Endothelial cell of umbilical vein (primary cell): Measurements from ENCODE around the gene PTPN6. TPM values are rescaled to one million over a fixed set of nuclear protein-coding genes. Genes with fewer than 3 reads are reported as not detected.

ENCODE experiments used
- BruUV-seq: library from RNA; stranded (reverse); fragments of 400-500 nt; replicated peaks from 2 replicates; lab custom pipeline; 2021; lab: Mats Ljungman, UMichigan
- CTCF ChIA-PET: fragments of 300-600, 350-600 bp; sonication (Branson Sonifier 250); formaldehyde crosslinking; loops from one replicate; lab custom pipeline; 2021; ENCODE audit warnings: antibody characterized with exemption, inconsistent platforms; lab: Charles Lee
- POLR2A ChIA-PET: fragments of 300-600, 350-600 bp; sonication (Branson Sonifier 250); formaldehyde crosslinking; loops from one replicate; lab custom pipeline; 2021; ENCODE audit warnings: antibody characterized with exemption, inconsistent platforms; lab: Charles Lee
- DNase-seq: peaks from one replicate; pipeline ENCODE4 v3.0.0-alpha.2; 2011; ENCODE audit warnings: low read depth, low spot score
- FAIRE-seq: peaks from 2 replicates; lab custom pipeline; 2011; peaks lifted over from hg19 to GRCh38; lab: Jason Lieb, UNC
- H2AFZ ChIP-seq: 2 replicates; pipeline ENCODE4 v1.6.0; 2012; ENCODE audit warnings: low read depth, low read length, control low read depth, inconsistent platforms
- H3K27ac ChIP-seq: 2 replicates; pipeline ENCODE4 v1.5.1; 2011; ENCODE audit warnings: low read depth, mild to moderate bottlenecking, control low read depth, low read length, moderate library complexity; ENCODE audit not compliant: insufficient read depth
- H3K27me3 ChIP-seq, 2 experiments: 2 replicates each; pipeline versions ENCODE4 v1.6.0 to v1.6.1; 2011; ENCODE audit warnings: low read length in 2 of 2, mixed read lengths in 1 of 2; ENCODE audit not compliant: control insufficient read depth in 2 of 2, insufficient read depth in 2 of 2
- H3K36me3 ChIP-seq, 2 experiments: 2 replicates in 1 of 2; 3 replicates in 1 of 2; pipeline ENCODE4 v1.5.1; 2011; ENCODE audit warnings: low read length in 2 of 2, mild to moderate bottlenecking in 1 of 2, moderate library complexity in 1 of 2; ENCODE audit not compliant: control insufficient read depth in 2 of 2, insufficient read depth in 2 of 2; ENCODE audit errors: extremely low read depth in 1 of 2
- H3K4me1 ChIP-seq: 3 replicates; pipeline ENCODE4 v1.5.1; 2011; ENCODE audit warnings: mild to moderate bottlenecking, low read length; ENCODE audit not compliant: control insufficient read depth, insufficient read depth; ENCODE audit errors: extremely low read depth
- H3K4me2 ChIP-seq: 2 replicates; pipeline ENCODE4 v1.6.1; 2011; ENCODE audit warnings: low read length, control low read depth, mixed read lengths; ENCODE audit not compliant: insufficient read depth
- H3K4me3 ChIP-seq, 3 experiments: fragments of 200-600 bp in 1 of 3; sonication (generic), shearing (Covaris generic) in 1 of 3; replicated peaks in 1 of 3; 2 replicates each; pipeline ENCODE4 v1.5.1; 2011 to 2016; ENCODE audit warnings: control low read depth in 3 of 3, low read length in 3 of 3, mild to moderate bottlenecking in 2 of 3, inconsistent platforms in 1 of 3, low read depth in 1 of 3, moderate library complexity in 1 of 3; ENCODE audit not compliant: insufficient read depth in 1 of 3
- H3K79me2 ChIP-seq: 2 replicates; pipeline ENCODE4 v1.6.0; 2012; ENCODE audit warnings: low read length, inconsistent platforms; ENCODE audit not compliant: control insufficient read depth, insufficient read depth
- H3K9ac ChIP-seq: replicated peaks from 2 replicates; pipeline ENCODE3; 2011; ENCODE audit warnings: low read length, control low read depth; ENCODE audit not compliant: insufficient read depth; ENCODE audit errors: extremely low read depth
- H3K9me1 ChIP-seq: replicated peaks from 3 replicates; pipeline ENCODE4 v1.6.0; 2011; ENCODE audit warnings: mild to moderate bottlenecking, low read length; ENCODE audit not compliant: control insufficient read depth, insufficient read depth; ENCODE audit errors: extremely low read depth
- H3K9me3 ChIP-seq: replicated peaks from 2 replicates; pipeline ENCODE4 v1.5.1; 2012; ENCODE audit warnings: low read length, inconsistent platforms; ENCODE audit not compliant: control insufficient read depth, insufficient read depth
- H4K20me1 ChIP-seq: replicated peaks from 2 replicates; pipeline ENCODE3; 2011; ENCODE audit warnings: mild to moderate bottlenecking, low read length; ENCODE audit not compliant: control insufficient read depth, insufficient read depth; ENCODE audit errors: extremely low read depth
- EZH2 ChIP-seq: IDR thresholded peaks from 2 replicates; pipeline ENCODE4 v1.6.1; 2012; ENCODE audit warnings: borderline replicate concordance, low read depth, mild to moderate bottlenecking, moderate library complexity, low read length, inconsistent platforms; ENCODE audit not compliant: severe bottlenecking
- FOS ChIP-seq: IDR thresholded peaks from 2 replicates; pipeline ENCODE4 v1.6.1; 2011; ENCODE audit warnings: mild to moderate bottlenecking, low read length, moderate library complexity, borderline replicate concordance; ENCODE audit not compliant: insufficient read depth
- GATA2 ChIP-seq: IDR thresholded peaks from 2 replicates; pipeline ENCODE4 v1.7.0; 2011; ENCODE audit warnings: low read depth, mild to moderate bottlenecking, moderate library complexity, mixed read lengths, low read length; ENCODE audit not compliant: insufficient read length, insufficient read depth
- JUN ChIP-seq: IDR thresholded peaks from 2 replicates; pipeline ENCODE4 v1.6.1; 2011; ENCODE audit warnings: borderline replicate concordance, low read depth; ENCODE audit not compliant: insufficient read length, insufficient read depth
- MAX ChIP-seq: IDR thresholded peaks from 2 replicates; pipeline ENCODE4 v1.6.1; 2011; ENCODE audit not compliant: insufficient read depth, insufficient read length
- MYC ChIP-seq: IDR thresholded peaks from one replicate; pipeline ENCODE4 v1.6.1; 2011; ENCODE audit warnings: mild to moderate bottlenecking, low read depth, low read length
- POLR2A ChIP-seq: IDR thresholded peaks from 2 replicates; pipeline ENCODE4 v1.6.1; 2012; ENCODE audit warnings: low read depth, mild to moderate bottlenecking, control low read depth, low read length
- POLR2AphosphoS5 ChIP-seq: IDR thresholded peaks from 2 replicates; pipeline ENCODE4 v1.6.1; 2012; ENCODE audit warnings: low read depth, mild to moderate bottlenecking, control low read depth, low read length, moderate library complexity; ENCODE audit not compliant: insufficient read depth
- dilution Hi-C: fragments of 300-500 bp; cut with MboI; formaldehyde crosslinking; loops from one replicate; pipeline ENCODE4 v1.15.0; 2019; ENCODE audit warnings: low sequenced_read_pairs; ENCODE audit not compliant: extremely low pct_ligation_motif_present
- intact Hi-C: fragments of 100-400 bp; cut with micrococcal nuclease; formaldehyde crosslinking; loops from one replicate; pipeline ENCODE4 v1.10.0; 2022
- polyA plus RNA-seq, 4 experiments: library from polyadenylated mRNA; depleted of rRNA in 3 of 4; stranded (reverse) in 3 of 4; unstranded in 1 of 4; fragments of >200 nt; gene quantifications; 2 replicates each; pipeline versions ENCODE4 v1.2.1 to v1.2.3, GENCODE V29; 2011 to 2012; ENCODE audit warnings: missing spikeins in 1 of 4
- total RNA-seq: library from RNA; stranded (reverse); gene quantifications from 2 replicates; pipeline ENCODE4 v1.2.3, GENCODE V29; 2021
- TF ChIP-seq, protein P1 (sequence below), 2 donors: IDR thresholded peaks; 1 replicate in 1 of 2; 2 replicates in 1 of 2; pipeline ENCODE4 v1.5.1; 2011; ENCODE audit warnings: low read length in 2 of 2, mild to moderate bottlenecking in 2 of 2, moderate library complexity in 2 of 2, control low read depth in 1 of 2, inconsistent platforms in 1 of 2, low read depth in 1 of 2; ENCODE audit not compliant: insufficient read depth in 1 of 2; ENCODE audit errors: extremely low read depth in 1 of 2

The PTPN6 gene
- total and polyA plus RNA-seq, 2 donors (not counting 3 experiments of a cell fraction or from before 2014, with no cell fraction given): 0.25 to 1.6 TPM

GRCh38 chr12:6980740-6981139, 29.6 kb downstream of the PTPN6 start:
- H2AFZ ChIP-seq: no peak overlapping the region
- peaks cover 10 to 27% of the 10 kb centered on the region in 2 experiments for H3K36me3 ChIP-seq
- intact Hi-C loops: no loop called here
- no peaks in the 10 kb centered on the region for H3K9me1 ChIP-seq
- dilution Hi-C loops: no loop called here
- H3K27me3 ChIP-seq: no peaks in the 10 kb centered on the region
- no peak overlapping the region for H3K4me2 ChIP-seq
- H3K4me1 ChIP-seq: no peaks in the 10 kb centered on the region
- no peak overlapping the region for H3K27ac ChIP-seq
- H3K4me3 ChIP-seq: no peak overlapping the region
- FAIRE-seq (no peak), DNase-seq (no peak)
- no peaks in the 10 kb centered on the region for H3K79me2 ChIP-seq
- no TSS peak for BruUV-seq
- POLR2A ChIA-PET: no interaction called here
- no peak for TF ChIP-seq JUN
- TF ChIP-seq GATA2: no peak
- no peak for TF ChIP-seq FOS
- TF ChIP-seq MAX: no peak
- TF ChIP-seq, protein P1, sequence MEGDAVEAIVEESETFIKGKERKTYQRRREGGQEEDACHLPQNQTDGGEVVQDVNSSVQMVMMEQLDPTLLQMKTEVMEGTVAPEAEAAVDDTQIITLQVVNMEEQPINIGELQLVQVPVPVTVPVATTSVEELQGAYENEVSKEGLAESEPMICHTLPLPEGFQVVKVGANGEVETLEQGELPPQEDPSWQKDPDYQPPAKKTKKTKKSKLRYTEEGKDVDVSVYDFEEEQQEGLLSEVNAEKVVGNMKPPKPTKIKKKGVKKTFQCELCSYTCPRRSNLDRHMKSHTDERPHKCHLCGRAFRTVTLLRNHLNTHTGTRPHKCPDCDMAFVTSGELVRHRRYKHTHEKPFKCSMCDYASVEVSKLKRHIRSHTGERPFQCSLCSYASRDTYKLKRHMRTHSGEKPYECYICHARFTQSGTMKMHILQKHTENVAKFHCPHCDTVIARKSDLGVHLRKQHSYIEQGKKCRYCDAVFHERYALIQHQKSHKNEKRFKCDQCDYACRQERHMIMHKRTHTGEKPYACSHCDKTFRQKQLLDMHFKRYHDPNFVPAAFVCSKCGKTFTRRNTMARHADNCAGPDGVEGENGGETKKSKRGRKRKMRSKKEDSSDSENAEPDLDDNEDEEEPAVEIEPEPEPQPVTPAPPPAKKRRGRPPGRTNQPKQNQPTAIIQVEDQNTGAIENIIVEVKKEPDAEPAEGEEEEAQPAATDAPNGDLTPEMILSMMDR (IDR thresholded peaks at IDR 0.05; ENCODE audit: extremely low read depth in 1 of 2, insufficient read depth in 1 of 2, low read depth in 1 of 2, low read length in 2 of 2): no peak
- no peak for TF ChIP-seq POLR2AphosphoS5
- TF ChIP-seq MYC: no peak
- TF ChIP-seq EZH2: no peak
- TF ChIP-seq POLR2A: no peak
- H3K9me3 ChIP-seq: no peaks in the 10 kb centered on the region
- no peak overlapping the region for H3K9ac ChIP-seq
- no peaks in the 10 kb centered on the region for H4K20me1 ChIP-seq
- CTCF ChIA-PET: no interaction called here
